Suprapubic skin (tissue), 4 donors: ENCODE results near the gene CDC20.

Source experiments
- EP300 ChIP-seq: sonication (generic); formaldehyde crosslinking; IDR thresholded peaks from one replicate; pipeline ENCODE4 v1.6.1; 2017; ENCODE audit warnings: antibody characterized with exemption
- POLR2A ChIP-seq, 2 donors: fragments of 450-650 bp; IDR thresholded peaks; one replicate each; pipeline ENCODE4 v1.6.1; 2017; ENCODE audit warnings: antibody characterized with exemption in 2 of 2, mild to moderate bottlenecking in 2 of 2, moderate library complexity in 2 of 2
- POLR2AphosphoS5 ChIP-seq, 3 donors: sonication (generic); formaldehyde crosslinking; IDR thresholded peaks; one replicate each; pipeline ENCODE4 v1.6.1; 2017; ENCODE audit warnings: antibody characterized with exemption in 3 of 3
- TF ChIP-seq, protein P1 (sequence below), 2 donors: fragments of 200-600 bp in 1 of 2; fragments of 450-650 bp in 1 of 2; sonication (generic) in 1 of 2; IDR thresholded peaks; one replicate each; pipeline ENCODE4 v1.5.1; 2016 to 2019; ENCODE audit warnings: antibody characterized with exemption in 2 of 2, mild to moderate bottlenecking in 1 of 2, moderate library complexity in 1 of 2

GRCh38 chr1:43358746-43359693 is at the start of gene CDC20:
- TF ChIP-seq, protein P1, sequence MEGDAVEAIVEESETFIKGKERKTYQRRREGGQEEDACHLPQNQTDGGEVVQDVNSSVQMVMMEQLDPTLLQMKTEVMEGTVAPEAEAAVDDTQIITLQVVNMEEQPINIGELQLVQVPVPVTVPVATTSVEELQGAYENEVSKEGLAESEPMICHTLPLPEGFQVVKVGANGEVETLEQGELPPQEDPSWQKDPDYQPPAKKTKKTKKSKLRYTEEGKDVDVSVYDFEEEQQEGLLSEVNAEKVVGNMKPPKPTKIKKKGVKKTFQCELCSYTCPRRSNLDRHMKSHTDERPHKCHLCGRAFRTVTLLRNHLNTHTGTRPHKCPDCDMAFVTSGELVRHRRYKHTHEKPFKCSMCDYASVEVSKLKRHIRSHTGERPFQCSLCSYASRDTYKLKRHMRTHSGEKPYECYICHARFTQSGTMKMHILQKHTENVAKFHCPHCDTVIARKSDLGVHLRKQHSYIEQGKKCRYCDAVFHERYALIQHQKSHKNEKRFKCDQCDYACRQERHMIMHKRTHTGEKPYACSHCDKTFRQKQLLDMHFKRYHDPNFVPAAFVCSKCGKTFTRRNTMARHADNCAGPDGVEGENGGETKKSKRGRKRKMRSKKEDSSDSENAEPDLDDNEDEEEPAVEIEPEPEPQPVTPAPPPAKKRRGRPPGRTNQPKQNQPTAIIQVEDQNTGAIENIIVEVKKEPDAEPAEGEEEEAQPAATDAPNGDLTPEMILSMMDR (IDR thresholded peaks at IDR 0.05): no peak
- TF ChIP-seq POLR2AphosphoS5 (IDR thresholded peaks at IDR 0.05) (no peak), POLR2A (IDR thresholded peaks at IDR 0.05) (no peak), EP300 (no peak)
